ENCODE measurements around the gene PLAGL2.

Gene PLAGL2

GRCh38 chr20:32244959-32245358 lies 37.4 kb upstream of the PLAGL2 start:
- DNase-seq (ENCODE audit: low spot score): no peak
- in situ Hi-C loops (cut with MboI; ENCODE audit: low sequenced_read_pairs, unreplicated experiment): no loop called here

DNA sequence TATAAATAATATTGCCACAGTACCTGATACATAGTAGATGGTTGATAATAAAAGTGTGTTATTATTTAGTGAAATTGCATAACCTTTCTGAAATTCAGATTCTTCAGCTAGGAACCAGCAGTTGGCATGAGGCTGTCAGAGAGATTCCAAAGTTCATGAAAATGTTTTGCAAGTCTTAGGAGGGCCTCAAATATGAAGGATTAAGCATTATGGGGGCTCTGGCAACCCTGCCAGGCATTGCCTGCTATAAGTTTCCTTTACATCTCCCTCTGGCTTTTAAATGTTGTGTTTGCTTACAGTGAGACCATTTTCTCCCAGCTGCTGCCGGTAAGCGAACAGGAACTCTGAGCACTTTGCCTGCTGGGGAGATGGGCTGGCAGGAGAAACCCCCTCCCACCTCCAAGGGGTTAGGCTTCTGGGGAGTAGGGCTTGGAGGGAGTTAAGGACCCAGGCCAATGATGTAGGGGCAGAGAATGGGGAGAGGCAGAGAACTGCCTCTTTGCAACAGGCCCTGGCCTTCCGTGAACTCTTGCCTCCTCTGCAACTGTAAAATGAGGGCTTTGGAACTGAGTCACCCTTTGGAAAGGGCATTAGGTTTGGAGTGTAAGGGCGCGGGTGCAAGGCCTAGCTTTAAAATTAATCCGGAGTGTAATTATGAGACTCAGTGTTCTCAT lies 36.7 kb upstream of the PLAGL2 start:
- no peak for DNase-seq (ENCODE audit: low spot score)
- in situ Hi-C loops (cut with MboI; ENCODE audit: low sequenced_read_pairs, unreplicated experiment): no loop called here
- TF ChIP-seq, protein P1, sequence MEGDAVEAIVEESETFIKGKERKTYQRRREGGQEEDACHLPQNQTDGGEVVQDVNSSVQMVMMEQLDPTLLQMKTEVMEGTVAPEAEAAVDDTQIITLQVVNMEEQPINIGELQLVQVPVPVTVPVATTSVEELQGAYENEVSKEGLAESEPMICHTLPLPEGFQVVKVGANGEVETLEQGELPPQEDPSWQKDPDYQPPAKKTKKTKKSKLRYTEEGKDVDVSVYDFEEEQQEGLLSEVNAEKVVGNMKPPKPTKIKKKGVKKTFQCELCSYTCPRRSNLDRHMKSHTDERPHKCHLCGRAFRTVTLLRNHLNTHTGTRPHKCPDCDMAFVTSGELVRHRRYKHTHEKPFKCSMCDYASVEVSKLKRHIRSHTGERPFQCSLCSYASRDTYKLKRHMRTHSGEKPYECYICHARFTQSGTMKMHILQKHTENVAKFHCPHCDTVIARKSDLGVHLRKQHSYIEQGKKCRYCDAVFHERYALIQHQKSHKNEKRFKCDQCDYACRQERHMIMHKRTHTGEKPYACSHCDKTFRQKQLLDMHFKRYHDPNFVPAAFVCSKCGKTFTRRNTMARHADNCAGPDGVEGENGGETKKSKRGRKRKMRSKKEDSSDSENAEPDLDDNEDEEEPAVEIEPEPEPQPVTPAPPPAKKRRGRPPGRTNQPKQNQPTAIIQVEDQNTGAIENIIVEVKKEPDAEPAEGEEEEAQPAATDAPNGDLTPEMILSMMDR (IDR thresholded peaks at IDR 0.05; ENCODE audit: borderline replicate concordance, control extremely low read depth, extremely low read depth, insufficient read depth, missing control alignments): no peak

More at GRCh38 chr20:32244959-32245358, 37.4 kb upstream of the PLAGL2 start:
- TF ChIP-seq, protein P1 (IDR thresholded peaks at IDR 0.05; ENCODE audit: borderline replicate concordance, control extremely low read depth, extremely low read depth, insufficient read depth, missing control alignments): no peak

GRCh38 chr20:32241807-32242206 lies 34.3 kb upstream of the PLAGL2 start:
- DNase-seq (ENCODE audit: low spot score): no peak
- in situ Hi-C loops (cut with MboI; ENCODE audit: low sequenced_read_pairs, unreplicated experiment): no loop called here
- TF ChIP-seq, protein P1 (IDR thresholded peaks at IDR 0.05; ENCODE audit: borderline replicate concordance, control extremely low read depth, extremely low read depth, insufficient read depth, missing control alignments): no peak

- TF ChIP-seq, protein P1 (IDR thresholded peaks at IDR 0.05; ENCODE audit: borderline replicate concordance, control extremely low read depth, extremely low read depth, insufficient read depth, missing control alignments): no peak
- no peak for DNase-seq (ENCODE audit: low spot score)
These were observed 32.7 kb upstream of the PLAGL2 start for GRCh38 chr20:32240205-32240604.

DNA sequence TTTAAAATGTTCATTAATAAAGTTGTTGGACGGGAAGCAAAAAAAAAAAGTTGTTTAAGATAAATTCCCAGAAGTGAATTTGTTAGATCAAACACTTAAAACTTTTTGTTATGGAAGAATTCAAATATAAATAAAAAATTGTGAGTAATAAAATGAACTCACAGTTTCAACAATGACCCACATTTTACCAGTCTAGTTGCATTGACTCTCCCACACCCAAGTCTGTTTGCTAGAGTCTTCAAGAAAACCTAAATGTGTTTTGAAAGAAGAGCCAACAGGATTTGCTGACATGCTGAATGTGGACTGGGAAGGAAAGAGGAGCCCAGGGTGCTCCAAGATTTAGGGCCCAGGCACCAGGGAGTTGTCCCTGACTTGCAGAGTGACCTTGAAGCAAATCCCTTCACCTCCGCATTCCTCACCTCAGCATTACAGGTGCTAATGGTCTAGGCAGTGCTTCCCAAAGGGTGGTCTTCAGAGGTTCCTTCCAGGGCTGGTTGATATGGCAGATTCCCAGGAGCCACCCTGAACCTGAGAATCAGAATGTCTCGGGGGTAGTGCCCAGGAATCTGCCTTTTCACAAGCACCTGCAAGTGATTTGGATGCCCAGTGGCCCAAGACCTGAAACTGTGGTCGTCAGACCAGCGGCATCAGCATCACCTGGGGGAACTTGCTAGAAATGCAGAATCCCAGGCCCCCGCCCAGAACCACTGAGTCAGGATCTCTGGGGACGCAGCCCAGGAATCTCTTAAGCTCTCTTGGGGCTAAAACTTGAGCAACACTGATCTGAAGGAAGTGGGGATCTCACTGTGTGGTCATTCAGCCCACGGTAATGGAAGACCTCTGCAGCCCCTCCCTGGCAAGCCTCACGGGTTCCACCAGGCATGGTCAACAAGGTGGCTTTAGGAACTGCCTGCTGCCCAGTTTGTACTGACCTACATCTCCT lies 31.2 kb upstream of the PLAGL2 start:
- in situ Hi-C loops (cut with MboI; ENCODE audit: low sequenced_read_pairs, unreplicated experiment): no loop called here
- TF ChIP-seq, protein P1 (IDR thresholded peaks at IDR 0.05; ENCODE audit: borderline replicate concordance, control extremely low read depth, extremely low read depth, insufficient read depth, missing control alignments): no peak
- no peak for DNase-seq (ENCODE audit: low spot score)

More at GRCh38 chr20:32240205-32240604, 32.7 kb upstream of the PLAGL2 start:
- in situ Hi-C loops (cut with MboI; ENCODE audit: low sequenced_read_pairs, unreplicated experiment): no loop called here

GRCh38 chr20:32237419-32237818 lies 29.9 kb upstream of the PLAGL2 start:
- in situ Hi-C loops (cut with MboI; ENCODE audit: low sequenced_read_pairs, unreplicated experiment): no loop called here
- DNase-seq (ENCODE audit: low spot score): no peak
- TF ChIP-seq, protein P1 (IDR thresholded peaks at IDR 0.05; ENCODE audit: borderline replicate concordance, control extremely low read depth, extremely low read depth, insufficient read depth, missing control alignments): no peak

All from GM13976 (cell line).